HG03354 (cell line): ENCODE results near the gene METTL24.

Experiments used
- ATAC-seq: cut with Tn5 transposase; IDR thresholded peaks from one replicate; pipeline ENCODE4 v1.9.1; 2021; ENCODE audit warnings: mild to moderate bottlenecking; ENCODE audit not compliant: unreplicated experiment, poor library complexity, severe bottlenecking

METTL24 gene

GRCh38 chr6:110226261-110226660, 131.9 kb downstream of the METTL24 start:
- no peak for ATAC-seq

GRCh38 chr6:110221738-110222137, 136.4 kb downstream of the METTL24 start:
- ATAC-seq: no peak

- ATAC-seq: no peak
Measured at GRCh38 chr6:110217266-110217665, 140.9 kb downstream of the METTL24 start.

GRCh38 chr6:110216140-110216539, 142.0 kb downstream of the METTL24 start:
- ATAC-seq: no peak

GRCh38 chr6:110214338-110214737, 143.8 kb downstream of the METTL24 start:
- no peak for ATAC-seq

- ATAC-seq: no peak
Measured at GRCh38 chr6:110211753-110212152, 146.4 kb downstream of the METTL24 start.

GRCh38 chr6:110207652-110208051, 150.5 kb downstream of the METTL24 start:
- no peak for ATAC-seq

GRCh38 chr6:110201151-110201884, 156.8 kb downstream of the METTL24 start:
- no peak for ATAC-seq

GRCh38 chr6:110198561-110198960, 159.6 kb downstream of the METTL24 start:
- ATAC-seq: no peak

- ATAC-seq: no peak
Measured at GRCh38 chr6:110196874-110197273, 161.3 kb downstream of the METTL24 start.

- no peak for ATAC-seq
Measured at GRCh38 chr6:110195639-110196038, 162.5 kb downstream of the METTL24 start.
